Liver (tissue), 3 donors: Measurements from ENCODE around the gene TBRG4.

Experiments used
- SP1 ChIP-seq: IDR thresholded peaks from 2 replicates; pipeline ENCODE4 v1.6.1; 2018; ENCODE audit warnings: antibody characterized with exemption, mild to moderate bottlenecking
- TAF1 ChIP-seq: conservative IDR thresholded peaks from 2 replicates; pipeline ENCODE4 v1.6.1; 2016; ENCODE audit warnings: antibody characterized with exemption, mild to moderate bottlenecking
- TF ChIP-seq, protein P1 (sequence below): fragments of 150-350 bp; IDR thresholded peaks from 2 replicates; pipeline ENCODE4 v1.5.1; 2017; ENCODE audit warnings: improper control_type of control experiment, low read depth, low read length; ENCODE audit not compliant: missing input control
- TF ChIP-seq, protein P2 (sequence below): IDR thresholded peaks from 2 replicates; pipeline ENCODE4 v1.6.1; 2016; ENCODE audit warnings: antibody characterized with exemption
- TF ChIP-seq, protein P3 (sequence below): IDR thresholded peaks from 2 replicates; pipeline ENCODE4 v1.6.1; 2016; ENCODE audit warnings: antibody characterized with exemption, mild to moderate bottlenecking
- donor health status: healthy.
- donor health status: healthy.

DNA sequence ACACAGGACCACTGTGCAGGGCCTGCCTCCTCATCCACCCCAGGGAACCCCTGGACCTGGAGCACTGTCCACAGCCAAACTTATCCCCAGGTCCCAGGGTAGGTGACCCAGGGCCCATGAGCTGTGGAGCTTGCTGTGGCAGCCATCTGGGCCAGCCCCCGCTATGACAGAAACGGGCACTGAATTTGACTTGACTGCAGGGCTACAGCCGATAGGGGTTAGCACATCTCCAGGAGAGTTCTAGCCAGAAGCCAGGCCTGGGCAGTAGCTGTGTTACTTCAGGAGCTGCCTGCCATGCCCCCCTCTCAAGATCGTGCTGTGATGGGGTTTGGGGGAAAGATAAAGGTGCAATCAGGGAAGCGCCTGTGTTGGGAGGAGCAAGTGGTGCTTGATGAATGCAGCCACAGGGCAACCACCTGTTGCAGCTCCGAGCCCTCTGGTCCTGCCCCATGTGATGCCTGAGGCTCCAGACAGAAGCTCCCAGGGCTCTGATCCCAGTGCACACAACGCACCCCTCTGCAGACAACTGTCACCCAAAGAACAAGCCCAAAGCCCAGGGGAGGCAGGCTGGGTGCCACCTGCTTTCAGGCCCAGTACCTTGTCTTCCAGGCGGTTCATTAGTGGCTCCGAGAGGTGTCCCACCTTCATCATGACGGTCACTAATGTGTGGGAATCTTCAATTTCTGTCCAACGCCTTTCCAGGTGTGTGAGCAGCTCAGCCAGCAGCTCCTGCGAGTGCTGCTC is 6.5 kb downstream of the TBRG4 start:
- TF ChIP-seq SP1 (no peak), TAF1 (no peak)
- TF ChIP-seq, protein P1, sequence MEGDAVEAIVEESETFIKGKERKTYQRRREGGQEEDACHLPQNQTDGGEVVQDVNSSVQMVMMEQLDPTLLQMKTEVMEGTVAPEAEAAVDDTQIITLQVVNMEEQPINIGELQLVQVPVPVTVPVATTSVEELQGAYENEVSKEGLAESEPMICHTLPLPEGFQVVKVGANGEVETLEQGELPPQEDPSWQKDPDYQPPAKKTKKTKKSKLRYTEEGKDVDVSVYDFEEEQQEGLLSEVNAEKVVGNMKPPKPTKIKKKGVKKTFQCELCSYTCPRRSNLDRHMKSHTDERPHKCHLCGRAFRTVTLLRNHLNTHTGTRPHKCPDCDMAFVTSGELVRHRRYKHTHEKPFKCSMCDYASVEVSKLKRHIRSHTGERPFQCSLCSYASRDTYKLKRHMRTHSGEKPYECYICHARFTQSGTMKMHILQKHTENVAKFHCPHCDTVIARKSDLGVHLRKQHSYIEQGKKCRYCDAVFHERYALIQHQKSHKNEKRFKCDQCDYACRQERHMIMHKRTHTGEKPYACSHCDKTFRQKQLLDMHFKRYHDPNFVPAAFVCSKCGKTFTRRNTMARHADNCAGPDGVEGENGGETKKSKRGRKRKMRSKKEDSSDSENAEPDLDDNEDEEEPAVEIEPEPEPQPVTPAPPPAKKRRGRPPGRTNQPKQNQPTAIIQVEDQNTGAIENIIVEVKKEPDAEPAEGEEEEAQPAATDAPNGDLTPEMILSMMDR, result no peak
- TF ChIP-seq, protein P2, sequence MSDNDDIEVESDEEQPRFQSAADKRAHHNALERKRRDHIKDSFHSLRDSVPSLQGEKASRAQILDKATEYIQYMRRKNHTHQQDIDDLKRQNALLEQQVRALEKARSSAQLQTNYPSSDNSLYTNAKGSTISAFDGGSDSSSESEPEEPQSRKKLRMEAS, result no peak
- TF ChIP-seq, protein P3, sequence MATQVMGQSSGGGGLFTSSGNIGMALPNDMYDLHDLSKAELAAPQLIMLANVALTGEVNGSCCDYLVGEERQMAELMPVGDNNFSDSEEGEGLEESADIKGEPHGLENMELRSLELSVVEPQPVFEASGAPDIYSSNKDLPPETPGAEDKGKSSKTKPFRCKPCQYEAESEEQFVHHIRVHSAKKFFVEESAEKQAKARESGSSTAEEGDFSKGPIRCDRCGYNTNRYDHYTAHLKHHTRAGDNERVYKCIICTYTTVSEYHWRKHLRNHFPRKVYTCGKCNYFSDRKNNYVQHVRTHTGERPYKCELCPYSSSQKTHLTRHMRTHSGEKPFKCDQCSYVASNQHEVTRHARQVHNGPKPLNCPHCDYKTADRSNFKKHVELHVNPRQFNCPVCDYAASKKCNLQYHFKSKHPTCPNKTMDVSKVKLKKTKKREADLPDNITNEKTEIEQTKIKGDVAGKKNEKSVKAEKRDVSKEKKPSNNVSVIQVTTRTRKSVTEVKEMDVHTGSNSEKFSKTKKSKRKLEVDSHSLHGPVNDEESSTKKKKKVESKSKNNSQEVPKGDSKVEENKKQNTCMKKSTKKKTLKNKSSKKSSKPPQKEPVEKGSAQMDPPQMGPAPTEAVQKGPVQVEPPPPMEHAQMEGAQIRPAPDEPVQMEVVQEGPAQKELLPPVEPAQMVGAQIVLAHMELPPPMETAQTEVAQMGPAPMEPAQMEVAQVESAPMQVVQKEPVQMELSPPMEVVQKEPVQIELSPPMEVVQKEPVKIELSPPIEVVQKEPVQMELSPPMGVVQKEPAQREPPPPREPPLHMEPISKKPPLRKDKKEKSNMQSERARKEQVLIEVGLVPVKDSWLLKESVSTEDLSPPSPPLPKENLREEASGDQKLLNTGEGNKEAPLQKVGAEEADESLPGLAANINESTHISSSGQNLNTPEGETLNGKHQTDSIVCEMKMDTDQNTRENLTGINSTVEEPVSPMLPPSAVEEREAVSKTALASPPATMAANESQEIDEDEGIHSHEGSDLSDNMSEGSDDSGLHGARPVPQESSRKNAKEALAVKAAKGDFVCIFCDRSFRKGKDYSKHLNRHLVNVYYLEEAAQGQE, result no peak
